Skeletal muscle cell (primary cell): ENCODE measurements around the gene GPR176.
A peak's percentile ranks its signal among the peaks of the same experiment; 100 is the strongest.

Experiments used
- DNase-seq: peaks from one replicate; pipeline ENCODE4 v3.0.0-alpha.2; 2010; ENCODE audit warnings: low read depth
- H3K4me3 ChIP-seq: 2 replicates; pipeline ENCODE4 v1.5.1; 2011; ENCODE audit warnings: low read depth, mild to moderate bottlenecking, control low read depth, low read length, moderate library complexity

The GPR176 gene

GRCh38 chr15:39793923-39794322, 126.1 kb downstream of the GPR176 start:
- no peak overlapping the region for H3K4me3 ChIP-seq
- no peak for DNase-seq

GRCh38 chr15:39792844-39793335, 127.2 kb downstream of the GPR176 start:
- DNase-seq, result no peak
- H3K4me3 ChIP-seq, result no peak overlapping the region

- DNase-seq, result peak; percentile 43
- no peak overlapping the region for H3K4me3 ChIP-seq
Measured at GRCh38 chr15:39792025-39792843, 127.8 kb downstream of the GPR176 start.

GRCh38 chr15:39789736-39790135, 130.3 kb downstream of the GPR176 start:
- DNase-seq, result no peak
- H3K4me3 ChIP-seq, result no peak overlapping the region

- peak; percentile 32 for DNase-seq
- no peak overlapping the region for H3K4me3 ChIP-seq
Measured at GRCh38 chr15:39788800-39789565, 131.1 kb downstream of the GPR176 start.

GRCh38 chr15:39788108-39788507, 132.0 kb downstream of the GPR176 start:
- no peak overlapping the region for H3K4me3 ChIP-seq
- DNase-seq, result no peak

- no peak overlapping the region for H3K4me3 ChIP-seq
- DNase-seq, result no peak
Measured at GRCh38 chr15:39787479-39787878, 132.6 kb downstream of the GPR176 start.

GRCh38 chr15:39786447-39787056, 133.5 kb downstream of the GPR176 start:
- no peak for DNase-seq
- H3K4me3 ChIP-seq, result no peak overlapping the region

- no peak overlapping the region for H3K4me3 ChIP-seq
- DNase-seq, result no peak
Measured at GRCh38 chr15:39785841-39786240, 134.2 kb downstream of the GPR176 start.

GRCh38 chr15:39785139-39785538, 134.9 kb downstream of the GPR176 start:
- no peak overlapping the region for H3K4me3 ChIP-seq

GRCh38 chr15:39784638-39785037, 135.4 kb downstream of the GPR176 start:
- H3K4me3 ChIP-seq, result no peak overlapping the region

More at GRCh38 chr15:39785139-39785538, 134.9 kb downstream of the GPR176 start:
- DNase-seq, result no peak

GRCh38 chr15:39784125-39784524, 135.9 kb downstream of the GPR176 start:
- H3K4me3 ChIP-seq, result peak overlapping the region; percentile 80
- DNase-seq, result no peak

More at GRCh38 chr15:39784638-39785037, 135.4 kb downstream of the GPR176 start:
- DNase-seq, result no peak

GRCh38 chr15:39783244-39783820, 136.7 kb downstream of the GPR176 start:
- DNase-seq, result no peak

GRCh38 chr15:39782441-39783138, 137.5 kb downstream of the GPR176 start, which contains the start of gene FSIP1:
Gene FSIP1, minus strand, starts transcription at chr15:39782841. Its CDS starts 6,317 bp downstream, at chr15:39776524.
- peak; percentile 89 for DNase-seq
- H3K4me3 ChIP-seq, result peak within 1 kb of the TSS; percentile 80

More at GRCh38 chr15:39783244-39783820, 136.7 kb downstream of the GPR176 start:
- H3K4me3 ChIP-seq, result peak overlapping the region; percentile 80

- no peak for DNase-seq
- peak overlapping the region; percentile 80 for H3K4me3 ChIP-seq
Measured at GRCh38 chr15:39781967-39782302, 138.1 kb downstream of the GPR176 start.

- no peak overlapping the region for H3K4me3 ChIP-seq
Measured at GRCh38 chr15:39781147-39781966, 138.7 kb downstream of the GPR176 start.

GRCh38 chr15:39778021-39778420, 142.0 kb downstream of the GPR176 start:
- DNase-seq, result no peak
- no peak overlapping the region for H3K4me3 ChIP-seq

More at GRCh38 chr15:39781147-39781966, 138.7 kb downstream of the GPR176 start:
- DNase-seq, result no peak

- no peak for DNase-seq
- H3K4me3 ChIP-seq, result no peak overlapping the region
Measured at GRCh38 chr15:39777496-39777895, 142.6 kb downstream of the GPR176 start.
